HepG2 (cell line): ENCODE results near the gene PDLIM7.

Experiments
- AFF4 ChIP-seq: sonication (generic); formaldehyde crosslinking; IDR thresholded peaks from 2 replicates; pipeline ENCODE4 v1.4.0; 2020; ENCODE audit warnings: missing genetic modification reagents
- CBFB ChIP-seq: sonication (generic); formaldehyde crosslinking; IDR thresholded peaks from 2 replicates; pipeline ENCODE4 v1.4.0; 2020; ENCODE audit warnings: missing genetic modification reagents
- CEBPB ChIP-seq: IDR thresholded peaks from 2 replicates; pipeline ENCODE4 v1.6.1; 2011; ENCODE audit warnings: low read depth, low read length, improper control_type of control experiment, borderline replicate concordance
- CTCF ChIP-seq: sonication (generic); formaldehyde crosslinking; IDR thresholded peaks from 2 replicates; pipeline ENCODE4 v1.5.0; 2020; ENCODE audit warnings: mild to moderate bottlenecking, missing genetic modification reagents, moderate library complexity
- MAX ChIP-seq: IDR thresholded peaks from 2 replicates; pipeline ENCODE4 v1.6.1; 2012; ENCODE audit warnings: inconsistent platforms
- POLR2A ChIP-seq, 2 experiments: IDR thresholded peaks; 2 replicates each; pipeline ENCODE4 v1.6.1; 2011; ENCODE audit warnings: low read depth in 2 of 2, low read length in 2 of 2, mild to moderate bottlenecking in 1 of 2, moderate library complexity in 1 of 2; ENCODE audit not compliant: insufficient read depth in 1 of 2
- SIN3A ChIP-seq: IDR thresholded peaks from 2 replicates; pipeline ENCODE4 v1.6.1; 2011; ENCODE audit warnings: low read depth, mild to moderate bottlenecking, control low read depth, low read length, borderline replicate concordance
- SP1 ChIP-seq, 2 experiments: fragments of 450-650 bp in 1 of 2; sonication (generic) in 1 of 2; formaldehyde crosslinking in 1 of 2; IDR thresholded peaks; 2 replicates each; pipeline versions ENCODE4 v1.4.0 to v1.6.1; 2016 to 2020; ENCODE audit warnings: missing genetic modification reagents in 1 of 2
- ZBTB34 ChIP-seq: sonication (generic); formaldehyde crosslinking; IDR thresholded peaks from 2 replicates; pipeline ENCODE4 v1.8.0; 2022; ENCODE audit warnings: mild to moderate bottlenecking, missing genetic modification reagents
- ZNF639 ChIP-seq: conservative IDR thresholded peaks from 2 replicates; pipeline ENCODE4 v1.6.1; 2018; ENCODE audit warnings: missing genetic modification reagents
- ZSCAN20 ChIP-seq: sonication (generic); formaldehyde crosslinking; IDR thresholded peaks from 2 replicates; pipeline ENCODE4 v1.4.0; 2020; ENCODE audit warnings: missing genetic modification reagents, mild to moderate bottlenecking, borderline replicate concordance

- no peak for TF ChIP-seq CTCF (CRISPR knock-in tag)
- no peak for TF ChIP-seq ZSCAN20 (CRISPR knock-in tag)
- TF ChIP-seq CEBPB: no peak
- TF ChIP-seq SP1 (IDR thresholded peaks at IDR 0.05): no peak
- TF ChIP-seq SP1 (CRISPR knock-in tag; IDR thresholded peaks at IDR 0.05): no peak
- no peak; a peak in 1 of 4 replicates for TF ChIP-seq POLR2A (IDR thresholded peaks at IDR 0.05; ENCODE audit: insufficient read depth in 1 of 2, low read depth in 2 of 2, low read length in 2 of 2)
- TF ChIP-seq AFF4 (CRISPR knock-in tag): no peak
- no peak for TF ChIP-seq ZNF639 (CRISPR knock-in tag)
- peak; percentile 55; the same call in 1 of the 2 replicates for TF ChIP-seq MAX
- TF ChIP-seq SIN3A: 0 out of 2 replicates have a peak, but pooled peaks have one; percentile 51
- no peak for TF ChIP-seq ZBTB34
- TF ChIP-seq CBFB (CRISPR knock-in tag): no peak
Measured at GRCh38 chr5:177496727-177497291, 595 bp downstream of the PDLIM7 start.
